HUES64 (cell line): ENCODE data around the gene SLC14A1.

ENCODE experiments used
- H3K27ac ChIP-seq: 2 replicates; pipeline ENCODE4 v1.7.0; 2013; ENCODE audit warnings: low read depth, low read length, inconsistent platforms
- H3K27me3 ChIP-seq: 2 replicates; pipeline ENCODE4 v1.6.1; 2013; ENCODE audit warnings: mild to moderate bottlenecking, low read length; ENCODE audit not compliant: insufficient read depth
- H3K36me3 ChIP-seq: 2 replicates; pipeline ENCODE4 v1.6.1; 2013; ENCODE audit warnings: mild to moderate bottlenecking, low read length; ENCODE audit not compliant: insufficient read depth
- H3K4me1 ChIP-seq: 2 replicates; pipeline ENCODE4 v1.6.1; 2013; ENCODE audit warnings: mild to moderate bottlenecking, low read length, moderate library complexity; ENCODE audit not compliant: insufficient read depth
- H3K4me3 ChIP-seq: 2 replicates; pipeline ENCODE4 v1.5.1; 2013; ENCODE audit warnings: mild to moderate bottlenecking, low read length, moderate library complexity
- H3K9ac ChIP-seq: 2 replicates; pipeline ENCODE4 v1.6.1; 2013; ENCODE audit warnings: mild to moderate bottlenecking, low read depth, low read length
- H3K9me3 ChIP-seq: 2 replicates; pipeline ENCODE4 v1.6.1; 2013; ENCODE audit warnings: low read depth, low read length; ENCODE audit not compliant: insufficient read depth
- WGBS: fragments of 150-250, 120-280 bp; methylation state at CpG from one replicate; pipeline ENCODE4 v1.1.7; 2013; ENCODE audit warnings: missing lambda C conversion rate; 5-methylcytosine and 5-hydroxymethylcytosine counted together

The SLC14A1 gene

DNA sequence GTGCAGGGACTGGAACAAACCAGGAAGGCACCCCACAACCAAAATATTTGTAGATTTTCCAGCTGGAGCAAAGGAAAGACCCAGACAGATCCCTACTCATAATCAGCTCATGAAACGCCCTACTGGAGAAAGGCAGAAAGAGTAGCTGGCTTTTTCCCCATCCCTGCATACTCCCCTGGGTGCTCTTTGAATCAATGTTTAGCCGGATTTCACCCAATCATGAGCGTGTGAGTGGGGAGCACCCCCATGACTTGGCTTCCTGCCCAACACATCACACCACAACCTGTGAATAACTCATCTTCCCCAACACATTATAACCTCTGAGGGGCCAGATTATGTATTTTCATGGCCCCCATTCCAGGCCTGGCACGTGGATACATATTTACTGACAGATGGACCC is 35.1 kb upstream of the SLC14A1 start:
- H3K9me3 ChIP-seq = peaks cover 4% of the 10 kb centered on the region
- H3K4me3 ChIP-seq = no peak overlapping the region
- 90% methylated on average over 4 of the region's 4 CpGs for WGBS
- H3K27me3 ChIP-seq = no peaks in the 10 kb centered on the region
- H3K36me3 ChIP-seq = no peaks in the 10 kb centered on the region
- H3K27ac ChIP-seq = no peak overlapping the region
- no peak overlapping the region for H3K9ac ChIP-seq
- H3K4me1 ChIP-seq = peaks cover 13% of the 10 kb centered on the region

DNA sequence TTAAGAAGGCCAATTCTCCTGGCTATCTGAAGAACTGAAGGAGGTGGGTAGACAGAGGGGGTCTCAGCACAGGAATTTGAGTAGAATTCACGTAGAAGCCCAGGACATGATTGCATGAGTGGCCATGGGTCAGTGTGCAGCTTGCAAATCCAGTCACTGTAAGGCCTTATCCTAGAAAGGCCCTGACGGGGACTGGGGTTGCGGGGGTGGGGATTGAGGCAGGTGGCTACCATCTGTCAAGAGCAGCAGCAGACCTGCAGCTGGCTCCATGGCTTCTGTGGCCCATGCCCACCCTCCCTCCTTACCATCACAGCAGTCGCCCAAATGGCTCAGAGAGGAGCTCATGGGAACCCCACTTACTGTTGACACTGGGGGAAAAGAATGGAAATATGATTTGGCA is 34.6 kb upstream of the SLC14A1 start:
- 88% methylated on average over 4 of the region's 4 CpGs for WGBS
- no peak overlapping the region for H3K27ac ChIP-seq
- no peaks in the 10 kb centered on the region for H3K36me3 ChIP-seq
- H3K27me3 ChIP-seq = no peaks in the 10 kb centered on the region
- H3K4me1 ChIP-seq = peaks cover 13% of the 10 kb centered on the region
- no peak overlapping the region for H3K9ac ChIP-seq
- no peak overlapping the region for H3K4me3 ChIP-seq
- peaks cover 10% of the 10 kb centered on the region for H3K9me3 ChIP-seq

DNA sequence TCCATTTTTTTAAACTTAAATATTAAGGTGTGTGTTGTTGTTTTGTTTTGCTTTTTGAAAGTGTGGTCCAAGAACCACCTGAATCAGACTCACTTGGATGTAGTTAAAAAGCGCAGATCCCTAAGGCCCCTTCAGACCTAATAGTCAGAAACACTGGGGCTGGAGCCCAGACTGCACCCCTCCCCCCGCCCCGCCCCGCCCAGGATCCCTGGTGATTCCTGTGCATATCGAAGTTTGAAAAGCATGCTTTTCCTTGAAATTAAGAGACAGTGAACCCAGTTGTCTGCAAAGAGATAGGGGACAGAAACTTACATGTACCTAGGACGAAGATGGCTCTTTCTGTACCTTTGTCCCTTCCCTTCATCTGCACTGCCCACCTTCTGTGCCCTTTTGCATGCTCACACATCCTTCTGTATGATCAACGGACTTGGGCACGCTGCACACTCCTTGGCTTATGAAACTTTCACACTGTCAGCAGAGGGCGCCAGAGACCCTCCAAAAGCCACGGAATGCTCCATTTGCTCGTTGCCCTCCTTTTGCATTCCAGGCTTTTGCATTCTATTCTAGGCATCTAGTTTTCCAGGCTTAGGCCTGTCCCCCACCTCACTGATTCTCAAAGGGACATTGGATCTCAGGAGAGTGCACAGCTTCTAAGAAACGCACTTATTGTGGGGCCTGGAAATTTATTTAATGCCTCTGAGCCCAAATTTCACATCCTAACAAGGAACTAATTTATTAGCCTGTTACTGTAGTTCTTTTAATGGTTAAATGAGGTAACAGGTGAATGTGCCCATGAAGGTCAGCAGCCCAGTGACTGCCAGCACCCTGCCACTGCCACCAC is 32.8 kb upstream of the SLC14A1 start:
- no peak overlapping the region for H3K9ac ChIP-seq
- WGBS = 19% methylated on average over 12 of the region's 12 CpGs
- no peak overlapping the region for H3K4me3 ChIP-seq

DNA sequence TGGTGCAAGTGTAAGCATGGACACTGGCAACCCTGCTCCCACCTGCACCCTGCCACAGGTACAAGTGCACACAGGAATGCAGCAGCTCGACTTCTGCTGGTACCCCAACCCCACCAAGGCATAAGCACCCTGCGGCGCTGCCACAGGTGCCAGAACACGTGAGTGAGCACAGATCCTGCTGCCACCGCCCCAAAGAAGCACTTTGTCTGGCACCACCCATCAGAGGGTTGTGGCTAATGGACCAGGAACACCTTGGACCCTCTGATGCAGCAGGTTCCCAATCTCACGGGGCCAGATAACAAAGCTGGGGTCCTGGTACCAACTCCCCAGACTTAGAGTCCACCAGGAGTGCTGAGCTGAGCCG is 32.2 kb upstream of the SLC14A1 start:
- no peak overlapping the region for H3K9ac ChIP-seq
- H3K36me3 ChIP-seq = no peaks in the 10 kb centered on the region

More for the DNA sequence above, 32.8 kb upstream of the SLC14A1 start:
- Histone ChIP-seq H3K9me3 (peaks cover 12% of the 10 kb centered on the region), H3K27ac (no peak overlapping the region), H3K36me3 (no peaks in the 10 kb centered on the region), H3K4me1 (peaks cover 10% of the 10 kb centered on the region), H3K27me3 (no peaks in the 10 kb centered on the region)

DNA sequence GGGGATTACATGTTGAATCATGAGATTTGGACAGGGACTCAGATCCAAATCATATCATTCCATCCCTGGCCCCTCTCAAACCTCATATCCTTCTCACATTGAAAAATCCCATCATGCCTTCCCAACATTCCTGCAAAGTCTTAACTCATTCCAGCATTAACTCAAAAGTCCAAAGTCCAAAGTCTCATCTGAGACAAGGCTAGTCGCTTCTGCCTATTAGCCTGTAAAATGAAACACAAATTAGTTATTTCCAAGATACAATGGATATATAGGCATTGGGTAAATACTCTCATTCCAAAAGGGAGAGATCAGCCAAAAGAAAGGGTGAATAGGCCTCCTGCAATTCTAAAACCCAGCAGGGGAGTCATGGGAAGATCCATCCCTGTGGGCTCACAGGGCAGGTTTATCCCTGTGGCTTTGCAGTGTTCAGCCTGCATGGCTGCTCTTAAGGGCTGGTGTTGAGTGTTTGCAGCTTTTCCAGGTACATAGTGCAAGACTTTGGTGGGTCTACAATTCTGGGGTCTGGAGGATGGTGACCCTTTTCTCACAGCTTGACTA is 21.2 kb upstream of the SLC14A1 start:
- Histone ChIP-seq H3K27ac (no peak overlapping the region), H3K9me3 (peaks cover 27% of the 10 kb centered on the region)
- WGBS = 82% methylated on average over 1 of the region's 1 CpG

More for the DNA sequence above, 32.2 kb upstream of the SLC14A1 start:
- Histone ChIP-seq H3K4me1 (peaks cover 4% of the 10 kb centered on the region), H3K9me3 (peaks cover 12% of the 10 kb centered on the region), H3K27me3 (no peaks in the 10 kb centered on the region), H3K4me3 (no peak overlapping the region), H3K27ac (no peak overlapping the region)
- WGBS = 93% methylated on average over 7 of the region's 7 CpGs

DNA sequence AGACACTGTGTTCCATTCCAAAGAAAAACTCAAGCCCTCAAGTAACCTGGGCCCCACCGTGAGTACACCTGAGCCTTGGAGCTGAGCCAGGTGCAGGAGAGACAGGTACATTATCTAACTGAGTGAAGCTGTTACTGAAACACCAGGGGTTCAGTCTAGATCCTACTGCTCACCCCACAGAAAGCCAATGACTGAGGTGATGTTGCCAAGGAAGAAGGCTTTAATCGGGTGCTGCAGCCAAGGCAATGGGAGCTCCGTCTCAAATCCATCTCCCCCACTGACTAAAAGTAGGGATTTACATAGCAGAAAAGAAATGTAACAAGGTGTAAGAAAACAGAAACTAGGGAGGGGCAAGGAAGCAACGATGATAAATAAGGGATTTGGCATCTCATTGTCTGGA is 15.2 kb upstream of the SLC14A1 start:
- WGBS = 95% methylated on average over 2 of the region's 4 CpGs
- Histone ChIP-seq H3K4me3 (no peak overlapping the region), H3K9ac (no peak overlapping the region), H3K4me1 (no peaks in the 10 kb centered on the region), H3K36me3 (no peaks in the 10 kb centered on the region), H3K27me3 (no peaks in the 10 kb centered on the region), H3K9me3 (peaks cover 22% of the 10 kb centered on the region), H3K27ac (no peak overlapping the region)

More for the DNA sequence above, 21.2 kb upstream of the SLC14A1 start:
- no peaks in the 10 kb centered on the region for H3K36me3 ChIP-seq
- no peaks in the 10 kb centered on the region for H3K4me1 ChIP-seq
- H3K9ac ChIP-seq = no peak overlapping the region
- no peaks in the 10 kb centered on the region for H3K27me3 ChIP-seq
- H3K4me3 ChIP-seq = no peak overlapping the region

DNA sequence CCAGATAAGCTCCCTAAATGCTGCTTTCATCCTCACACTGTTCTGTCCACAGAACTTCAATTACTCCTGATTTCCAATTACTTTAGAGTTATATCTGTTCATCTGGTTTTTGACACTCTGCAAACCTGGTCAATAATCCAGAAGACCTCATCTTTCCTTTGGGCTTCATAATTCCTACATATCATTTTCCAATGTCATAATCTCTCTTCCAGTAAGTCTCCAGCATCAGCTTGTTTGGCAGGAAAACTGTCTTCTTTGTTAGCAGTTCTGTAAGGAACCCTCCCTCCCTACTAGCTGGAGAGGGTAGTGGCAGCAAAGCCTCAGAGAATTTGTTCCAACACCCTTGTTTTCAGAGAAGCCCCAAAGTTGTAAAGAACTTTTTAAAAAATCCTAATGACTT is 11.9 kb upstream of the SLC14A1 start:
- Histone ChIP-seq H3K9me3 (peaks cover 16% of the 10 kb centered on the region), H3K4me3 (no peak overlapping the region), H3K9ac (no peak overlapping the region), H3K4me1 (no peaks in the 10 kb centered on the region), H3K27ac (no peak overlapping the region), H3K36me3 (no peaks in the 10 kb centered on the region), H3K27me3 (no peaks in the 10 kb centered on the region)

DNA sequence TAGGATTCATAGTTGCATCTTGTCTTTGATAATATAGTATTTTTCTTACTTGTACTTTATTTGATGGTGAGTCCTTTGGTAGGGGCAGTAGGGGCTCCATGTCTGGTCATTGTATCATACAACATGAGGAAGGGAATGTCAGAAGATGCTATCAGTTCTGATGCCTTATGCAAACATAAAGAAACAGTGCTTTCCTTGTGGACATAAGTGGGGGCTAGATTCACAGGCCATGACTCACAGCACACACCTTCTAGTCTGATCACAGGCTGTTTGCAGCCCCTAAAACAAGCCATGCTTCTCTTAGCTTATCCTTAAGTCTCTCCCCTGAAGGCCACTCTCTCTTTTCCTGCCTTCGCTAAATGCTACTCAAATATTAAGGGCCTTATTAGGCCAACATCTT is 10.7 kb upstream of the SLC14A1 start:
- no peaks in the 10 kb centered on the region for H3K36me3 ChIP-seq
- H3K4me1 ChIP-seq = no peaks in the 10 kb centered on the region
- H3K27ac ChIP-seq = no peak overlapping the region
- WGBS = 97% methylated on average over 1 of the region's 1 CpG
- peaks cover 11% of the 10 kb centered on the region; the same call in 1 of the 2 replicates for H3K9me3 ChIP-seq
- no peaks in the 10 kb centered on the region for H3K27me3 ChIP-seq
- no peak overlapping the region for H3K4me3 ChIP-seq
- H3K9ac ChIP-seq = no peak overlapping the region

DNA sequence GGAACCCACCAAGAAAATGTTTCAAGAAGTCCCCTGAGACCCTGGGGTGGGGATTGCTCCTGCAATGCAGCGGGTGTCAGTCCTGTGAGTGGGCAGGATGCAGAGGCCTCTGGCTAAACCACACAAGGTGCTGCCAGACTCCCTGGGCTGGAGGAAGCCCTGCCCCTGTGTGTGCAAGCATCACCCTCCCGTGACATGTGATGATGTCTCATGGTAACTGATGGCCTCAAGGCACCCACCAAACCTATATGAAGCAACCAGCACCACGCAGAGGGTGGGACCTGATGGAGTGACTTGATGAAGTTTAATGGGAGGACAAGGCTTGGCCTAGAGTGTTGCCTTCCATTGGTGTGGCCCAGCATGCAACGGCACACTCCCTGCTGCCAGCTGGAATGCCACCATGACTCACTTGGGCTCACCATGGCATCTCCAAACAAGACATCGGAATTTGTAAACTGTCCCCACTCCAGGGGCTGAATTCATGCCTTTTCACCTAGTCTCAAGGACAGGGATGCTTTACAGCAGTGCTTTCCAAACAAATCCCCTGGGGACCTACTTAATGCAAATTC is 8.7 kb upstream of the SLC14A1 start:
- Histone ChIP-seq H3K9ac (no peak overlapping the region), H3K9me3 (no peaks in the 10 kb centered on the region), H3K4me1 (no peaks in the 10 kb centered on the region), H3K36me3 (no peaks in the 10 kb centered on the region), H3K4me3 (no peak overlapping the region), H3K27ac (no peak overlapping the region), H3K27me3 (no peaks in the 10 kb centered on the region)
- 75% methylated on average over 5 of the region's 5 CpGs for WGBS

DNA sequence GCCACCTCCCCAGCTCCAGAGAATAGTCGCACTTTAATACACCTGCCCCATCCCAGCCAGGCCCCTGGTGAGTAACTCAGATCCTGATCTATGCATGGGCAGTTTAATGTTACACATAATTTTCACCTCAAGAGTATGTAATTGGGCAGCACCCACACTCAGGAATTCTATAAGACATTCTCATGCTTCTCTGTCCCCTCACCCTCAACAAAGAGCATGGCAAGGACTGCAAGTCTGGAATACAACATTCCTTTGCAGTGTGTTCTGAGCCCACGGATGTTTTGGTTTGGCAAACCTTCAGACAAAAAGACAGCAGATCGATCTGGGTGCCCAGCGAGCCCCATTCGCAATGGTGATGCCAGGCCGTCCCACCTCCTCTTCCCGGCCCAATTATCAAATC is 4.9 kb upstream of the SLC14A1 start:
- Histone ChIP-seq H3K4me3 (no peak overlapping the region), H3K27me3 (no peaks in the 10 kb centered on the region), H3K27ac (no peak overlapping the region), H3K36me3 (no peaks in the 10 kb centered on the region), H3K4me1 (no peaks in the 10 kb centered on the region), H3K9ac (no peak overlapping the region), H3K9me3 (no peaks in the 10 kb centered on the region)
- WGBS = 95% methylated on average over 7 of the region's 7 CpGs

DNA sequence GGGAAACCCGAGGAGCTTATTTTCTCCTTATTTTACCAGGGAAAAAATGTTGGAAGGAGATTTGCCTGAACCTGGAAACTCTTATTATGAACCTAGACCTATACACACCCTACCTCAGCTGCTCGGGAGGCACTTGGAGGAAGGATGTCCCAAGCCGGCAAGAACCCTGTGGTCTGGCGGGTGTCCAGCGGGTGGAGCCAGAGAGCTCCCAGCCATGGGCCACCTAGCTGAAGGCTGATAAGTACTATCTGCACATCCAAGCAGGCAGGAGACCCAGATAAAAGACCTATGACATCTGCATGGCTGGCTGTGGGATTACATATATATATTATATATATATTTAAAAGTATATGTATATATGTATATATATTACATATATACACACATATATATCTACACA is 1.1 kb upstream of the SLC14A1 start:
- H3K36me3 ChIP-seq = no peaks in the 10 kb centered on the region
- no peak overlapping the region for H3K9ac ChIP-seq
- H3K27ac ChIP-seq = no peak overlapping the region
- H3K4me1 ChIP-seq = no peaks in the 10 kb centered on the region
- no peak overlapping the region for H3K4me3 ChIP-seq
- WGBS = 19% methylated on average over 4 of the region's 5 CpGs
- no peaks in the 10 kb centered on the region for H3K9me3 ChIP-seq
- H3K27me3 ChIP-seq = no peaks in the 10 kb centered on the region
